Mesendoderm (in vitro differentiated cells): ENCODE data around the gene NKD1.

Experiments used
- DNase-seq: peaks from one replicate; pipeline ENCODE4 v3.0.0; 2013
- H2AK5ac ChIP-seq: 2 replicates; pipeline ENCODE4 v1.6.1; 2013; ENCODE audit warnings: low read length, inconsistent platforms
- H2BK120ac ChIP-seq: 2 replicates; pipeline ENCODE4 v1.6.1; 2013; ENCODE audit warnings: low read depth, mild to moderate bottlenecking, low read length, moderate library complexity, mixed read lengths
- H2BK15ac ChIP-seq: replicated peaks from 2 replicates; pipeline ENCODE4 v1.6.1; 2013; ENCODE audit warnings: low read depth, mild to moderate bottlenecking, moderate library complexity
- H2BK5ac ChIP-seq: 2 replicates; pipeline ENCODE4 v1.6.1; 2013; ENCODE audit warnings: low read length, inconsistent platforms
- H3K18ac ChIP-seq: 2 replicates; pipeline ENCODE4 v1.6.1; 2013; ENCODE audit warnings: mild to moderate bottlenecking, low read length, mixed read lengths
- H3K23ac ChIP-seq: one replicate; pipeline ENCODE4 v1.6.1; 2013; ENCODE audit warnings: low read length
- H3K27ac ChIP-seq: 2 replicates; pipeline ENCODE4 v1.5.1; 2013; ENCODE audit warnings: low read depth, mild to moderate bottlenecking, inconsistent platforms, low read length, moderate library complexity
- H3K27me3 ChIP-seq: 2 replicates; pipeline ENCODE4 v1.6.1; 2013; ENCODE audit warnings: low read length, control low read depth, mild to moderate bottlenecking, inconsistent platforms; ENCODE audit not compliant: insufficient read depth, poor library complexity
- H3K36me3 ChIP-seq: 2 replicates; pipeline ENCODE4 v1.6.1; 2013; ENCODE audit warnings: low read length, inconsistent platforms; ENCODE audit not compliant: control insufficient read depth, insufficient read depth
- H3K4ac ChIP-seq: one replicate; pipeline ENCODE4 v1.6.1; 2013; ENCODE audit warnings: low read depth, mild to moderate bottlenecking, low read length, moderate library complexity
- H3K4me1 ChIP-seq: 2 replicates; pipeline ENCODE4 v1.6.1; 2013; ENCODE audit warnings: low read depth, low read length, inconsistent platforms; ENCODE audit not compliant: control insufficient read depth
- H3K4me2 ChIP-seq: 2 replicates; pipeline ENCODE4 v1.6.1; 2013; ENCODE audit warnings: low read length
- H3K4me3 ChIP-seq: 2 replicates; pipeline ENCODE4 v1.5.1; 2013; ENCODE audit warnings: mild to moderate bottlenecking, low read length
- H3K56ac ChIP-seq: one replicate; pipeline ENCODE4 v1.6.1; 2013; ENCODE audit warnings: low read length
- H3K79me1 ChIP-seq: 2 replicates; pipeline ENCODE4 v1.6.1; 2013; ENCODE audit warnings: low read length, inconsistent platforms
- H3K79me2 ChIP-seq: 2 replicates; pipeline ENCODE4 v1.6.1; 2013; ENCODE audit warnings: mild to moderate bottlenecking, low read length; ENCODE audit not compliant: control insufficient read depth, insufficient read depth
- H3K9ac ChIP-seq: 2 replicates; pipeline ENCODE4 v1.6.1; 2013; ENCODE audit warnings: low read length, inconsistent platforms
- H4K5ac ChIP-seq: one replicate; pipeline ENCODE4 v1.6.1; 2013; ENCODE audit warnings: low read length
- H4K8ac ChIP-seq: one replicate; pipeline ENCODE4 v1.6.1; 2013; ENCODE audit warnings: low read depth, mild to moderate bottlenecking, control low read depth, low read length, moderate library complexity
- WGBS: extraction: QIAGEN DNeasy Blood & Tissue Kit; methylation state at CpG from one replicate; pipeline ENCODE4 v1.1.7; 2013; ENCODE audit warnings: low lambda C conversion rate, missing lambda C conversion rate; ENCODE audit not compliant: insufficient coverage; ENCODE audit errors: extremely low coverage; 5-methylcytosine and 5-hydroxymethylcytosine counted together

The NKD1 gene

DNA sequence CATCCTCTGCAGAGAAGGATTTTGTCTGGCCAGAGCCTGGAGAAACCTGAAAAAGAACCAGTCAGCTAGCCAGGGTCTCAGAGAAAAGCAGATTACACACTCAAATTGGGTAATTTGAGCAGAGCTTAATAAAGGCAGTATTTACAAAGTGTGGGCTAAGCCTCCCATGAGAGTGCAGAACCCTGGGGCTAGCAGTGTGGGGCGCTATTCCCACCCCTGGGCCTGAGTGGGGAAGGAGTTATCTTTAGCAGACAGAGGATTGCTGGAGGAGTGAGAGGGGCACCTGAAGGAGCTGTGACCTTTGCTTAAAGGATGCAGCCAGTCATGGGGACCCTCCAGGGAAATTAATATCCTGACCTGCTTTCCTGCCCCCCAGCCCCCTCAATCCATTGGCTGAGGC lies 86.8 kb downstream of the NKD1 start:
- H3K4ac ChIP-seq, result no peak overlapping the region
- H2AK5ac ChIP-seq, result no peak overlapping the region
- no peak overlapping the region for H3K18ac ChIP-seq
- DNase-seq, result no peak
- no peaks in the 10 kb centered on the region for H3K79me2 ChIP-seq
- H4K8ac ChIP-seq, result no peak overlapping the region
- H3K27ac ChIP-seq, result no peak overlapping the region
- no peaks in the 10 kb centered on the region for H3K4me1 ChIP-seq
- no peak overlapping the region for H3K9ac ChIP-seq
- no peak overlapping the region for H2BK5ac ChIP-seq
- no peaks in the 10 kb centered on the region for H3K27me3 ChIP-seq
- peak overlapping the region; percentile 15 for H3K56ac ChIP-seq
- no peak overlapping the region for H3K4me3 ChIP-seq
- H2BK120ac ChIP-seq, result no peak overlapping the region
- H2BK15ac ChIP-seq, result no peak overlapping the region
- no peaks in the 10 kb centered on the region for H3K36me3 ChIP-seq
- no peak overlapping the region for H4K5ac ChIP-seq
- H3K79me1 ChIP-seq, result no peaks in the 10 kb centered on the region
- no peak overlapping the region for H3K4me2 ChIP-seq
- WGBS, result no CpG with 5 or more reads among the region's 1 CpG
- H3K23ac ChIP-seq, result no peak overlapping the region

DNA sequence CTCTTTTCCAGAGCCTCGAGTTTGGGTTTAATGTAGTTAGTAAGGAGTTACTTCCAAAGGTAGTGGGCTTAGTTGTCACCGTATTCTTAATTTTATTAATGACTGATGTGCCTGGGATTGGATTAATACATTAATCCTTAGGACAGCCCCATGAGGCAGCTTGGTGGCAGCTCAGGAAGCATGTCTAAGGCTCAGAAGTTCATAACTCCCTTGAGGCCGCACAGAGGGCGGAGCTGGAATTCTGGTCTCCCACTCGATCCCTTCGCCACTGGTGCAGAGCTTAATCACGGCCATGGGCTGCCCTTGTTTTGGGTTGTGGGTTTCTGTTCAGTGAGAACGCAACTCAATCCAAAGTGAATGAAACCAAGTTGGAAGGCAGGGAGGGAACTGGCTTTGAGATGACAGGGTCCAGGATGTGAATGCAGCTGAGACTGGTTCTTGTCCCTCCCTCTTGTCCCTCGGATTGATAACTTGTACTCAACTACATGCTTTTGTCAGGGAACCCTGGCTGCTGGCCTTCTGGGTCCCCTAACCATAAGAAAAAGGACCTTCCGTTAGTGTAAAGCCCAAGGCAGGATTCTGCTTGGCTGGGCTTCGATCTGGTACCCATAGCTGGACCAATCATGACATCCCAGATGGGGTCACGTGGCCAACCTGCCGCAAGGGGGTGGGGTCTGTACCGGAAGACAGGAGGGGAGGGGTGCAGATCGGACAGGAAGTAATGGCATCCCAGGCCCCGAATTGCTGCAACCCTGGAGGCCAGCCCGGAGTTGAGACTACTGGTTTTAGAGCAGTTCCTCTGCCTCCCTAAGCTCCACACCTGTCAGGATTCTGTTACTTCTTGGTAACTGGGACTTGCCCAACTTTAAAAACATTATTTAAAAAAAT lies 87.6 kb downstream of the NKD1 start:
- Histone ChIP-seq H3K27ac (no peak overlapping the region), H4K8ac (no peak overlapping the region), H3K79me1 (no peaks in the 10 kb centered on the region), H2BK15ac (no peak overlapping the region), H3K9ac (no peak overlapping the region), H4K5ac (no peak overlapping the region), H3K23ac (no peak overlapping the region), H3K79me2 (no peaks in the 10 kb centered on the region), H3K36me3 (no peaks in the 10 kb centered on the region), H2BK120ac (no peak overlapping the region), H3K4me2 (no peak overlapping the region), H3K18ac (no peak overlapping the region), H2AK5ac (no peak overlapping the region), H3K27me3 (no peaks in the 10 kb centered on the region), H3K4me1 (no peaks in the 10 kb centered on the region), H2BK5ac (no peak overlapping the region), H3K56ac (peak overlapping the region; percentile 15), H3K4me3 (no peak overlapping the region), H3K4ac (no peak overlapping the region)
- no CpG with 5 or more reads among the region's 17 CpGs for WGBS
- DNase-seq, result peak; percentile 63

- Histone ChIP-seq H3K23ac (no peak overlapping the region), H4K8ac (no peak overlapping the region), H3K79me2 (no peaks in the 10 kb centered on the region), H2BK5ac (no peak overlapping the region), H3K79me1 (no peaks in the 10 kb centered on the region), H3K4me3 (no peak overlapping the region), H2BK120ac (no peak overlapping the region), H3K27ac (no peak overlapping the region), H3K4me2 (no peak overlapping the region), H3K56ac (no peak overlapping the region), H2BK15ac (no peak overlapping the region), H3K18ac (no peak overlapping the region), H2AK5ac (no peak overlapping the region), H3K9ac (no peak overlapping the region), H3K4me1 (no peaks in the 10 kb centered on the region), H4K5ac (no peak overlapping the region), H3K4ac (no peak overlapping the region), H3K36me3 (no peaks in the 10 kb centered on the region), H3K27me3 (no peaks in the 10 kb centered on the region)
- no peak for DNase-seq
- no CpG with 5 or more reads among the region's 10 CpGs for WGBS
Observed at GRCh38 chr16:50636753-50637374, 88.7 kb downstream of the NKD1 start.

DNA sequence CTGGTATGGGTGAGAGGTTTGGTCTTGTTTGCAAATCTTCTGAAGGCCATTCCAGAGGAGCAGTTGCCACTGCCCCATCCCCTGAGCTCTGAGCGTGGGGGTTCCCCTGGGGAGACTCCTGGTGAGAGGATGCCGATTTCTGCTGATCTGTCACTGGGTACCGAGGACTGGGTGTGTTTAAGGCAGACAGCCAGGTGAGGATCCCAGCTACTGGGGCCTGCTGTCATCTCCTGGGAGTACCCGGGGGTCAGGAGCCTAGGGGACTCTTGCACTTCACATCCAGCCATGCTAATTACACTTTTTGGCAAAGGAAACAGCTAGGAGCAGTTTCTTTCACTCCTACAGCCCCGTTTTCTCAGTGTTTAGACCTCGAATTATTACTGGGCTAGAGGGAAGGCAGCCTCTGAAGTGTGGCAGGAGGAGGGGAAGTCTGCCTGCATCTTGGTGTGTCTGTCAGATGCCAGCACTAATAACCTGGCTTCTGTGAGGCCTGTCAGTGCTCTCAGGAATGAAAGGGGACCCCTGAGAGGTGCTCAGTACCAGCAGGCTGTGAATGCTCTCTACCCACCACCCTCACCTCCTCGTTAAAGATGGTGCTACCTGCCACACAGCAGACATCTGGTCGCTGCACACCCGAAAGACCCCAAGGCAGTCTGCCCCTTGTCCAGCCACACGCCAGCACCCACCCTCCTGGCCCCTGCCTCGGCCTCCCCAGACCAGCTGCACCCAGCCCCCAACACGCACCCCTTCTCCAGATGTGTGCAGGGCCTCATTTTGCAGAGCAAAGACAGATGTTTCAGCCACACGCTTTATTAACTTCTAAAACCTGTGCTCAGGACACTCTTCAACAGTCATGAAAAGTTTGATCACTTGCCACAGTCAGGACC lies 89.8 kb downstream of the NKD1 start:
- Histone ChIP-seq H4K5ac (no peak overlapping the region), H2BK120ac (no peak overlapping the region), H3K18ac (no peak overlapping the region), H3K79me1 (no peaks in the 10 kb centered on the region), H3K23ac (no peak overlapping the region), H3K4me2 (no peak overlapping the region), H3K27ac (no peak overlapping the region), H2BK15ac (no peak overlapping the region), H4K8ac (no peak overlapping the region), H3K4me1 (no peaks in the 10 kb centered on the region), H3K79me2 (no peaks in the 10 kb centered on the region), H3K27me3 (no peaks in the 10 kb centered on the region), H3K4ac (no peak overlapping the region), H2BK5ac (no peak overlapping the region), H3K56ac (no peak overlapping the region), H2AK5ac (no peak overlapping the region), H3K36me3 (no peaks in the 10 kb centered on the region), H3K9ac (no peak overlapping the region), H3K4me3 (no peak overlapping the region)
- no CpG with 5 or more reads among the region's 13 CpGs for WGBS
- DNase-seq, result no peak

GRCh38 chr16:50638816-50639670 lies 90.8 kb downstream of the NKD1 start:
- H3K79me2 ChIP-seq, result no peaks in the 10 kb centered on the region
- no peak overlapping the region for H3K4me3 ChIP-seq
- H4K5ac ChIP-seq, result no peak overlapping the region
- no peak overlapping the region for H3K56ac ChIP-seq
- H3K9ac ChIP-seq, result no peak overlapping the region
- H2BK120ac ChIP-seq, result no peak overlapping the region
- H3K79me1 ChIP-seq, result no peaks in the 10 kb centered on the region
- no peak overlapping the region for H2AK5ac ChIP-seq
- H3K4ac ChIP-seq, result no peak overlapping the region
- no peak for DNase-seq
- WGBS, result no CpG with 5 or more reads among the region's 8 CpGs
- H3K23ac ChIP-seq, result no peak overlapping the region
- no peak overlapping the region for H2BK5ac ChIP-seq
- no peaks in the 10 kb centered on the region for H3K4me1 ChIP-seq
- H4K8ac ChIP-seq, result no peak overlapping the region
- H3K27me3 ChIP-seq, result no peaks in the 10 kb centered on the region
- no peak overlapping the region for H3K27ac ChIP-seq
- H2BK15ac ChIP-seq, result no peak overlapping the region
- no peak overlapping the region for H3K4me2 ChIP-seq
- H3K18ac ChIP-seq, result no peak overlapping the region
- H3K36me3 ChIP-seq, result no peaks in the 10 kb centered on the region
